Activated CD8-positive, alpha-beta memory T cell treated with anti-CD3 and anti-CD28 coated beads for 48 hours (primary cell): ENCODE results near the gene TLE3.

Experiments used
- DNase-seq, 3 experiments: peaks; one replicate each; pipeline ENCODE4 v3.0.0-alpha.2; 2020; ENCODE audit warnings: low read depth in 2 of 3, low spot score in 2 of 3

Gene TLE3

GRCh38 chr15:70084461-70084860 lies 13.3 kb downstream of the TLE3 start:
- no peak for DNase-seq

- no peak for DNase-seq
Measured at GRCh38 chr15:70083946-70084345, 13.8 kb downstream of the TLE3 start.

- DNase-seq: no peak
Measured at GRCh38 chr15:70083418-70083817, 14.3 kb downstream of the TLE3 start.

- DNase-seq: no peak
Measured at GRCh38 chr15:70082281-70082900, 15.3 kb downstream of the TLE3 start.

GRCh38 chr15:70081612-70082011 lies 16.1 kb downstream of the TLE3 start:
- DNase-seq: no peak

- no peak for DNase-seq
Measured at GRCh38 chr15:70080347-70080746, 17.4 kb downstream of the TLE3 start.

GRCh38 chr15:70079888-70080287 lies 17.8 kb downstream of the TLE3 start:
- no peak for DNase-seq

DNA sequence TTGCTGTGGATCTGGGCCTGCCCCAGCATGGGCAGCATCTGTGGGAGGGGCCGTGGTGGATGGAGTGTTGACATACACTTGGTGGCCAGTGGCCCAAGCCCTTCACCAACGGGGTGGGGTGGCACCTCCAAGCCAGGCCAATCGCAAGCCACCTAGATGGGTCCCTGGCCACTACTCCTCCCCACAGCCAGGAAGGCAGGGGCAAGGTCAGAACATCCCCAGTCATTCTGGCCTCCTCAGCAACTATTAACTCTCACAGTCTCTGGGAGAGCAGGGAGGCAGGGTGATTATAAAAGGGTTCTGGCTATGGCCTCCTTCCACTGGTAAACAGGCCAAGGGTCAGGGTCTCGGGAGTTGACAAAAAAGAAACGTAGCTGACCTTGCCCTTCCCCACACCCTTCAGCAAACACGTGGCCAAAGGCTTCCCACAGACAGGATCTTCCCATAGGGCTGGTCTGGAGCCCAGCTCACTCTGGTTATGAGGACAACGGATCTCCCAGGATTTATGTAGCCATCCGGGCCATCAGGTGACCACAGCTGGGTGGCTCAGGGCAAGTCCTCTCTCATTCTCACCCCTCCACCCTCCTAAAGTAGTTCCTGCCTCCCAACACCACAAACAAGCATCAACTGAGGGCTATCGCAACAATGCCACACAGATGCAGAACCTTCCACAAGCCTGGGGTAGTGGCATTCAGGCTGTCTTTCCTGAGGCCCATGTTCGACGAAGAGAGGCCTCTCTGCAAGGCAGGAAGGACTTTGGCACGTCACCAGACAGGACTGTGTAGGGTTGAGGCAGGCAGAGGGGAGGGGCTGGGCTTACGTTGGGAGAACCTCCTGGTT lies 18.9 kb downstream of the TLE3 start:
- no peak for DNase-seq

DNA sequence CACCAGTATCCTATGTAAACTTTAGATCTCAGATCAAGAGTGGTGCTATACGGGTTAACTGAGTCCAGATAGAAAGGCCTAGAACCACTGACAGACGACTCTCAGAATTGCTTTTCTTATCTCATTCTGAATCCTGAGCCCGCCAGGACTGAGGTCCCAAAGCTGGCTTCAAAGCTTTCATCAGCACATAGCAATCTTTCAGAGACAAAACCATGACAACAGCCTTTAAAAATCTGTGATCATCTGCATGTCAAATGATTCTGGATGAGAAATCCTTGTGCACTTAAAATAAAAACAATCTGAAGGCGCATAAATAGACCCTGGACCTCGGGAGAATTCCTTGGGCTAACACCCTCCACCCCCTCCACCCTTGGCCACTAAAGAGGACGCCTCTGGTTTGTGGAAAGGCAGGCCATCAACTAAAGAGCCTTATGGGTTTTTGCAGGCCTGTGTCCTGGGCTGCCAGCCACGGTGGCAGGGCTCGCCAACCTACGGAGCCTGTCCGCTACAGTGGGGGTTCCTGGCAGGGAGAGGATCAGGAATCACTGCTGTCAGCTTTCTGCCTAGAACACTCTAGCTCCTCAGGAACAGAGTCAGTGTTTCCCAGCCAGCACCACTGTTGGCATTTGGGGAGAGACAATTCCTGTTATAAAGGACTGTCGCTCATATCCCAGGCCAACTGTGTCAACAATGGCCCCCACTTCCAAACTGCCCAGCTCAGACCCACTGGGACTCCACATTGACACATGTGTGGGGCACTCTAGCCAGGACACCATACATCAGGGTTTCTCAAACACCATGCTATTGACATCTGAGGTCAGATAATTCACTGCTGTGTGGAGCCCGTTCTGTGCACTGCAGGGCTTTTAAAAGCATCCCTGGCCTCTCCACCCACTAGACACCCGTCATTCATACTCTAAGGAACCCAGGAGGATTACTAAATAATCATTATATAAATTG lies 20.2 kb downstream of the TLE3 start:
- no peak for DNase-seq

DNA sequence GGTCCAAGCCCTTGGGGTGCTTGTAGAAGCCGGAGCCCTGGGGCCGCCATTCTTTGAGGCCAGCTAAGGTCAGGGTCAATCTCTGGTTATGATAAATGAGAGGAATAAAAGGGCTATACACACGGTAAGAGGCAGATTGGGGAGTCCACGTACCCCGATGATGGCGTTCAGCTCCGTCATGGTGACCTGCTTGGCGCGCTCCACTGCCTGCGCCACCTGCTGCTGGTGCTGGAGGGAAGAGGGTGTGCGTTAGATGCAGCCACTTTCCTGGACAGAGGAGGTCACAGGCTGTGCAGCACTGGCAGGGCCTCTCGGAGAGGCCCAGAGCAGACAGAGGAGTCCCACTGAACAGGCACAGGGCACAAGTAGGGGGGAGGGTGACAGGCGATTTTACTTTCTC lies 23.3 kb downstream of the TLE3 start:
- no peak for DNase-seq

- no peak for DNase-seq
Measured at GRCh38 chr15:70072479-70072878, 25.2 kb downstream of the TLE3 start.

- DNase-seq: no peak
Measured at GRCh38 chr15:70071799-70072198, 25.9 kb downstream of the TLE3 start.

- no peak for DNase-seq
Measured at GRCh38 chr15:70069716-70070115, 28.0 kb downstream of the TLE3 start.

GRCh38 chr15:70068783-70069565 lies 28.7 kb downstream of the TLE3 start:
- DNase-seq: no peak

DNA sequence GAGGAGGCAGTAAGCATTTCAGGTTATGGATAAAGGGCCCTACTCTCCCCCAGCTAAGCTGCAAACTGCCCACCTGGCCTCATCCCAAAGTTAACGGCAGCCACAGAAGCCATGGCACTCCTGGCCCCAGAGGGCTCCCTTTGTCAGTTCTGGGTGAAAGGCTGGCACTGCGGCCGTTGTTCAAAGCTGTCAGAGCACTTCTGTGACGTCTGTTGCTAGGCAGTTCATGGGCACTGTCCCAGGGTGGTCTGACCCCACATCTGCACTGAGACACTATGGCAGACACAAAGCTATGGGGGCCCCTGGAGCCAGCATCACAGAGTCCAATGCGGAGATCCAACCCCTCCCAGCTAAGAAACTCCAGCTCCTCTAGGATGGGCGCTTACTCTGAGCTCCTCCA lies 30.0 kb downstream of the TLE3 start:
- DNase-seq: no peak

GRCh38 chr15:70067011-70067410 lies 30.7 kb downstream of the TLE3 start:
- no peak for DNase-seq

GRCh38 chr15:70066447-70066846 lies 31.3 kb downstream of the TLE3 start:
- DNase-seq: no peak

DNA sequence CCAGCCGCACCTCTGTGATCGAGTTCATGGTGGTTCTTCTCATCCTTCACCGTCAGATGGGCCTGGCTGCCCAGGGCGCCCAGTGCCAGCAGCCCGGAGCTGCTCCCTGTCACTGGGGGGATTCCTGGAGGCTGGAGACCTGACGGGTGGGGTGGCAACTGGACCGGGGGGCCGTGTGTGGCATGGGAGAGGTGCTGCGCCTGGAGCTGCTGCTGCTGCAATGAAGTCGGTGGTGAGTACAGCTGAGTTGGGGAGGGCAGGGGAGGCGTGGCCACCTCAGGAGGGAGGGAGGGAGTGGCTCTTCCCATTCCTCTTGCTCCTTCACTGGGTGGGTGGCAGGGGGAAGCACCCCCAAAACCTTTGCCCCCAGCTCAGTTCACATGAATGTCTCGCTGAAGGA lies 31.7 kb downstream of the TLE3 start:
- DNase-seq: no peak

DNA sequence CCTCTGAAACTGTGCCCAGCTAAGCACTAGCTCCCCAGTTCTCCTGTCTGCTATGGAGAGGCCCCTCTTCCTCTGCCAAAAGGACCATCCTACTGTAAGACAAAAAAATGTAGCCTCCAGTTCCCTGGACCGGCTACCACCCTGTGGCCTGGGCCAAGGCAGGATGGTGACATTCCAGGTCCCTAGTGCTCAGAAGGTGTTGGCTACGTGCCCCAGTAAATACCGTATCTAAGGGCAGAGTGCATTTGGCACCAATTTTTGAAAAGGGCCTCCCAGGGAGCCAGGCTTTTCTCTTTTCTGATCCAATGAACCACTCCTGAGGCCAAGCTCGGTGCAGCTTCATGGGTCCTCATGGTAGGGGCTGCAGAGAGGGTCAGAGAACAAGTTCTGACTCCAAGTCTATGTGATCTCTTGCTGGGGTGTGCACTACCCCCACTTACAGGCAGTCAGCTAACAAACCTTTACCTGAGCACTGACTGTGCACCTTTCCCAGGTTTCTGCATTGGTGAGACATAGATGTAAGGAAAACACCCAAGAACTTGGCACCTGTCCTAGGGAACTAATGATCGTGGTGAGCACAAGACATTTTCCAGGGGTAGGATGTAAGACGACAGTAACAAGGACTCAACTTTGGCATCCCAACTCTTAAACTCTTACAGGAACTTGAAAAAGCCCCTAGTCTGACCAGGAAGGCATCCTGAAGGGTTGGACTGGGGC lies 32.6 kb downstream of the TLE3 start:
- no peak for DNase-seq

DNA sequence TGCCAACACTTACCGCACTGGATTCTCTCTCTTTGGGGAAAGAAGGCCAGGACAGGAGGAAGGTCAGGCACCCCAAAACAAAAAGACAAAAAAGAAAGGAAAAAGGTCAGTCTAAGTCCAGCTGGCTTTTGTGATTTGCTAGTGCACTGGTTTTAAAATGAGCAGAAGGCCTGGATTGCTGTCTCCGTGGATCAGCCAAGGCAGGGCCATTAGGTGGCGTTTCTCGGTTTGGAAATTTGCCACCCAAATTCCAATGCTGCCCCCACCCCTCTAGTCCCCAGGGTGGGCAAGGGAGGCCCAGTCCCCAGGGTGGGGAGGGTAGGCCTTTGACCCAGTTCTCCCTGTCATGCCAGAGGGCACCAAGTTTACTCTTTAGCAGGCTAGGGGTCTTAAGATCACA lies 33.3 kb downstream of the TLE3 start:
- no peak for DNase-seq
